Measurements from ENCODE around the gene ARHGEF1.

- TF ChIP-seq CTCF (IDR thresholded peaks at IDR 0.05) (no peak; the same call in 1 of the 2 replicates), ZFX (IDR thresholded peaks at IDR 0.05; ENCODE audit: borderline replicate concordance) (no peak)
Measured at GRCh38 chr19:41928221-41928683, 45.3 kb downstream of the ARHGEF1 start, which contains the start of gene ERFL.
